ENCODE data around the gene EIF4E3.

DNA sequence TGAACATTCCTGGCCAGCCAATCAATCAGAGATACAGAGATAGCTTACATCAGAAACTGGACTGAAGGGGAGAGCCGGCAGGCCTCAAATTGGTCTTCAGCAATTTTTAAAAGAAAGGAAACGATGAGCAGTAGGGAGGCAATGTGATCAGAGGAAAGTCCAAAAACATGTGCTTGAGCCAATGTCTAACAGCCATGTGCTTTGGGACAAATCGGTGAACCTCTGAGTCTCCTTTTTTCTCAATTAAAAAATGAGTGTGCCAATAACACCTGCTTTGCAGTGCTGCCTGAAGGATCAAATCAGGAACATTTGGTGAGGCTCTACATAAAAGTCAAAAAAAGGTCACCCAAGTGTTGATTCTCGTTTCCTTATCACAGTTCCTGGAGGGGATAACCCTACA, 7.4 kb upstream of the EIF4E3 start:
- TF ChIP-seq, protein P1, sequence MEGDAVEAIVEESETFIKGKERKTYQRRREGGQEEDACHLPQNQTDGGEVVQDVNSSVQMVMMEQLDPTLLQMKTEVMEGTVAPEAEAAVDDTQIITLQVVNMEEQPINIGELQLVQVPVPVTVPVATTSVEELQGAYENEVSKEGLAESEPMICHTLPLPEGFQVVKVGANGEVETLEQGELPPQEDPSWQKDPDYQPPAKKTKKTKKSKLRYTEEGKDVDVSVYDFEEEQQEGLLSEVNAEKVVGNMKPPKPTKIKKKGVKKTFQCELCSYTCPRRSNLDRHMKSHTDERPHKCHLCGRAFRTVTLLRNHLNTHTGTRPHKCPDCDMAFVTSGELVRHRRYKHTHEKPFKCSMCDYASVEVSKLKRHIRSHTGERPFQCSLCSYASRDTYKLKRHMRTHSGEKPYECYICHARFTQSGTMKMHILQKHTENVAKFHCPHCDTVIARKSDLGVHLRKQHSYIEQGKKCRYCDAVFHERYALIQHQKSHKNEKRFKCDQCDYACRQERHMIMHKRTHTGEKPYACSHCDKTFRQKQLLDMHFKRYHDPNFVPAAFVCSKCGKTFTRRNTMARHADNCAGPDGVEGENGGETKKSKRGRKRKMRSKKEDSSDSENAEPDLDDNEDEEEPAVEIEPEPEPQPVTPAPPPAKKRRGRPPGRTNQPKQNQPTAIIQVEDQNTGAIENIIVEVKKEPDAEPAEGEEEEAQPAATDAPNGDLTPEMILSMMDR (optimal IDR thresholded peaks at IDR 0.05 in 1 of 3, IDR thresholded peaks at IDR 0.05 in 1 of 3, conservative IDR thresholded peaks at IDR 0.05 in 1 of 3; ENCODE audit: extremely low read depth in 1 of 3, insufficient read depth in 2 of 3, low read length in 3 of 3): no peak
- no peak for TF ChIP-seq EZH2 (IDR thresholded peaks at IDR 0.05; ENCODE audit: low read length)
